ENCODE measurements around the gene ZDHHC11B.

- TF ChIP-seq, protein P1, sequence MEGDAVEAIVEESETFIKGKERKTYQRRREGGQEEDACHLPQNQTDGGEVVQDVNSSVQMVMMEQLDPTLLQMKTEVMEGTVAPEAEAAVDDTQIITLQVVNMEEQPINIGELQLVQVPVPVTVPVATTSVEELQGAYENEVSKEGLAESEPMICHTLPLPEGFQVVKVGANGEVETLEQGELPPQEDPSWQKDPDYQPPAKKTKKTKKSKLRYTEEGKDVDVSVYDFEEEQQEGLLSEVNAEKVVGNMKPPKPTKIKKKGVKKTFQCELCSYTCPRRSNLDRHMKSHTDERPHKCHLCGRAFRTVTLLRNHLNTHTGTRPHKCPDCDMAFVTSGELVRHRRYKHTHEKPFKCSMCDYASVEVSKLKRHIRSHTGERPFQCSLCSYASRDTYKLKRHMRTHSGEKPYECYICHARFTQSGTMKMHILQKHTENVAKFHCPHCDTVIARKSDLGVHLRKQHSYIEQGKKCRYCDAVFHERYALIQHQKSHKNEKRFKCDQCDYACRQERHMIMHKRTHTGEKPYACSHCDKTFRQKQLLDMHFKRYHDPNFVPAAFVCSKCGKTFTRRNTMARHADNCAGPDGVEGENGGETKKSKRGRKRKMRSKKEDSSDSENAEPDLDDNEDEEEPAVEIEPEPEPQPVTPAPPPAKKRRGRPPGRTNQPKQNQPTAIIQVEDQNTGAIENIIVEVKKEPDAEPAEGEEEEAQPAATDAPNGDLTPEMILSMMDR (IDR thresholded peaks at IDR 0.05; ENCODE audit: low read depth, low read length): no peak
- no peak for TF ChIP-seq EZH2phosphoT487 (IDR thresholded peaks at IDR 0.05; ENCODE audit: low read depth)
Observed at GRCh38 chr5:759111-759751, 25.3 kb downstream of the ZDHHC11B start.

All from OCI-LY3 (cell line).